Nephron (organoid): Measurements from ENCODE around the gene AGAP1.

Experiments used
- H3K27ac Mint-ChIP-seq, 3 experiments: 2 replicates each; pipeline ENCODE4 v1.8.0; 2020; ENCODE audit warnings: mixed read lengths in 3 of 3, mild to moderate bottlenecking in 2 of 3, moderate library complexity in 1 of 3
- H3K27me3 Mint-ChIP-seq: 2 replicates; pipeline ENCODE4 v1.8.0; 2021; ENCODE audit warnings: low read depth, mild to moderate bottlenecking, moderate library complexity, mixed read lengths
- H3K36me3 Mint-ChIP-seq: 2 replicates; pipeline ENCODE4 v1.8.0; 2020; ENCODE audit warnings: low read depth, mixed read lengths
- H3K4me1 Mint-ChIP-seq: 2 replicates; pipeline ENCODE4 v1.8.0; 2020; ENCODE audit warnings: mixed read lengths
- H3K4me3 Mint-ChIP-seq, 3 experiments: 2 replicates each; pipeline ENCODE4 v1.8.0; 2020; ENCODE audit warnings: mild to moderate bottlenecking in 3 of 3, mixed read lengths in 3 of 3, moderate library complexity in 2 of 3
- H3K9me3 Mint-ChIP-seq: 2 replicates; pipeline ENCODE4 v1.8.0; 2020; ENCODE audit warnings: mixed read lengths
- TF ChIP-seq, protein P1 (sequence below), 3 experiments: fragments of 200-600 bp; sonication (generic); IDR thresholded peaks; one replicate each; pipeline ENCODE4 v1.5.0; 2021; ENCODE audit warnings: antibody characterized with exemption in 3 of 3; ENCODE audit not compliant: unreplicated experiment in 3 of 3

Gene AGAP1

DNA sequence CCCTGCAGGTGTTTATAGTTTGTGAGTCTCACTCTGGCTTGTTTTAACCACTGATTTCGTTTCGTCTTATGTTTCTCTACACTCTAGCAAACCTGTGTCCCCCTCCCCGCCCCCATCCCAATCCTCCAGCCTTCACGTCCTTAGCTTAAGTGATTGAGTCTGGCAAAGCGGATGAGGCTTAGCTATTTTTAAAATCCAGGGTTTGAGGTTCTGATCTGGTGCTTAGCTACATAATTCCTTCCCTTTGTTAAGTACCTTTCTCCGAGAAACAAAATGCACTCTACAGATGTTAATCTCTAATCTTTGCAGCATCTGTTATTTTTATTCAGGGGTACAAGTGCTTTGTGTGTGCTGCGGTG, 7.8 kb downstream of the AGAP1 start:
- Mint-ChIP-seq H3K4me3 (peak overlapping the region in 2 of 3 experiments; percentile 1 to 44), H3K4me1 (peaks cover 64% of the 10 kb centered on the region), H3K9me3 (no peaks in the 10 kb centered on the region), H3K27ac (no peak overlapping the region), H3K27me3 (peaks cover 24% of the 10 kb centered on the region), H3K36me3 (no peaks in the 10 kb centered on the region)
- TF ChIP-seq, protein P1, sequence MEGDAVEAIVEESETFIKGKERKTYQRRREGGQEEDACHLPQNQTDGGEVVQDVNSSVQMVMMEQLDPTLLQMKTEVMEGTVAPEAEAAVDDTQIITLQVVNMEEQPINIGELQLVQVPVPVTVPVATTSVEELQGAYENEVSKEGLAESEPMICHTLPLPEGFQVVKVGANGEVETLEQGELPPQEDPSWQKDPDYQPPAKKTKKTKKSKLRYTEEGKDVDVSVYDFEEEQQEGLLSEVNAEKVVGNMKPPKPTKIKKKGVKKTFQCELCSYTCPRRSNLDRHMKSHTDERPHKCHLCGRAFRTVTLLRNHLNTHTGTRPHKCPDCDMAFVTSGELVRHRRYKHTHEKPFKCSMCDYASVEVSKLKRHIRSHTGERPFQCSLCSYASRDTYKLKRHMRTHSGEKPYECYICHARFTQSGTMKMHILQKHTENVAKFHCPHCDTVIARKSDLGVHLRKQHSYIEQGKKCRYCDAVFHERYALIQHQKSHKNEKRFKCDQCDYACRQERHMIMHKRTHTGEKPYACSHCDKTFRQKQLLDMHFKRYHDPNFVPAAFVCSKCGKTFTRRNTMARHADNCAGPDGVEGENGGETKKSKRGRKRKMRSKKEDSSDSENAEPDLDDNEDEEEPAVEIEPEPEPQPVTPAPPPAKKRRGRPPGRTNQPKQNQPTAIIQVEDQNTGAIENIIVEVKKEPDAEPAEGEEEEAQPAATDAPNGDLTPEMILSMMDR (IDR thresholded peaks at IDR 0.05; ENCODE audit: unreplicated experiment in 3 of 3): no peak

DNA sequence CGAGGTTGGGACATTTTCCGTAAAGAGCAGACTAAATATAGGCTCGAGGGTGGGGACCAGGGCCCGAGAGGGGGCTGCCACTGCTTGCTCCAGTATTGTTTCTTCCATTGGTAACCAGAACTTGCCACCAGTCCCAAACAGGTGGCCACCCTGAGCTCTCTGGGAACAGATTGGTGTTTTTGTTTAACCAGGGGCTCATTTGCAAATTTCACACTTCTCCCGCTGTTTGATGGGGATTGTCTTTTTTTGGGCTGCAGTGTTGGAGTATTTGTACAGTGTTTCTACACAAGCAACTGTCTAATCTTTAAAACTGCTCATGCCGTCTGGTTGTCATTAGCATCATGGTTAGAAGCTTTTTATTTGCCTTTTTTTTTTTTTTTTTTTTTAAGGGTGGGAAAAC, 8.5 kb downstream of the AGAP1 start:
- Mint-ChIP-seq H3K36me3 (no peaks in the 10 kb centered on the region), H3K4me1 (peaks cover 66% of the 10 kb centered on the region), H3K9me3 (no peaks in the 10 kb centered on the region), H3K27me3 (peaks cover 24% of the 10 kb centered on the region), H3K4me3 (no peak overlapping the region), H3K27ac (peak overlapping the region in 1 of 3 experiments; percentile 26)
- TF ChIP-seq, protein P1 (IDR thresholded peaks at IDR 0.05; ENCODE audit: unreplicated experiment in 3 of 3): no peak

DNA sequence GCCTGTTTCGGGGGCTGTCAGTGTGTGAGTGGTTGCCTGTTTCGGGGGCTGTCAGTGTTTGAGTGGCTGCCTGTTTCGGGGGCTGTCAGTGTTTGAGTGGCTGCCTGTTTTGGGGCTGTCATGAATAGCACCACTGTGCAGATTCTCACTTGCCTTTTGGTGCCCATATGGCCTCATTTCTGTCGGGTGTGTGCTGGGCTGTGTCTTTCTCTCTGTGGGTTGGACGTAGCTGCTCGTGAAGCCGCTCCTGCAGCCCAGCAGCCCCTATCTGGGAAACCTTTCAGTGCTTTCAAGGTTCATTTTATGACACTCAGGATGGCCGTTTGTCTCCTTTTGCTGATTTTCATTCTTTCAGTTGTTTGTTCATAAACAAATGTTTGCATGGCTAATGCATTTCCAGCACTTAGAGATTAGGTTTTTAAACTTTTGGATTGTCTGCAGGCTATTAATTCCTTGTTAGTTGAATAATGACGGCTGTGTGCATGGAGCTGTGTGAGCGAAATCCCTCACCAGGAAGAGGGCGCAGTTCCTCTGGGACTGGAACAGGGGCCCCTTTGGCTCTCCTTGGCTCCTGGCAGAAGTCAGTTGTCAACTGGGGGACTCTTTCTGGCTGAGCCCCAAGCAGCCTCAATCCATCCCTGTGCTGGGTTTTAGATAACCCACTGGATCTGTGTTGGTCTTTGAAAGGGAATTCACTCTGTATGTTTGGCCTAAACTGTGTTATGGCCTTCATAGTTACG, 10.8 kb downstream of the AGAP1 start:
- TF ChIP-seq, protein P1 (IDR thresholded peaks at IDR 0.05; ENCODE audit: unreplicated experiment in 3 of 3): no peak
- peaks cover 14% of the 10 kb centered on the region for H3K27me3 Mint-ChIP-seq
- H3K4me1 Mint-ChIP-seq: peaks cover 76% of the 10 kb centered on the region
- H3K36me3 Mint-ChIP-seq: no peaks in the 10 kb centered on the region
- peak overlapping the region; percentile 20 to 73 (median 29) for H3K27ac Mint-ChIP-seq
- H3K9me3 Mint-ChIP-seq: no peaks in the 10 kb centered on the region
- H3K4me3 Mint-ChIP-seq: no peak overlapping the region

DNA sequence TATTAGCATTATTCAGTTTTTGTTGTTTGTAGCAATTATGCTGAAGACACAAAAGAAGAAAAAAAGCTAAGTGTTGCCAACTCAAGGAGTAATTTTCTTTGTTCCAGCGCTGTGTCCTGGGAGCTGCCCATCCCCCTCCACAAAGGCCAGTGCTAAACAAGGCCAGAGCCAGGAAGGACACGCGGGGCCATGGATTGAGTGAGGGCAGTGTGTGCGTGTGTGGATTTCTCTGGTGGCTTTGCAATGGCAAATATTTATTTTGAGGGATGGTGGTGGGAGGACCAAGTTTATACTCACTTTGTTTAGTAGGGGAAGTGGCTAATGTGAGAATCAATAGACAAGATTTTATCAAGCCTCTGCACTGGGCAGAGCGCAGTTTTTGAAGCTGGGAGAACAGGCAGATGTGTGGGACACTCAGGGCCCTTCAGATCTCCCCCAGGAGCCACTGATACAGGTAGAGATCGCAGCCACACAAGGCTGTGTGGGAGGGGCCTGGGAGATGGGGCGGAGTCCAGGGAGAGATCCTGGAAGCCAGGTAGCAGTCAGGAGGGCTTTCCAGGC, 11.4 kb downstream of the AGAP1 start:
- Mint-ChIP-seq H3K27me3 (peaks cover 14% of the 10 kb centered on the region), H3K4me3 (no peak overlapping the region), H3K36me3 (no peaks in the 10 kb centered on the region), H3K4me1 (peaks cover 70% of the 10 kb centered on the region), H3K9me3 (no peaks in the 10 kb centered on the region), H3K27ac (peak overlapping the region; percentile 20 to 73 (median 29))
- TF ChIP-seq, protein P1 (IDR thresholded peaks at IDR 0.05; ENCODE audit: unreplicated experiment in 3 of 3): no peak

DNA sequence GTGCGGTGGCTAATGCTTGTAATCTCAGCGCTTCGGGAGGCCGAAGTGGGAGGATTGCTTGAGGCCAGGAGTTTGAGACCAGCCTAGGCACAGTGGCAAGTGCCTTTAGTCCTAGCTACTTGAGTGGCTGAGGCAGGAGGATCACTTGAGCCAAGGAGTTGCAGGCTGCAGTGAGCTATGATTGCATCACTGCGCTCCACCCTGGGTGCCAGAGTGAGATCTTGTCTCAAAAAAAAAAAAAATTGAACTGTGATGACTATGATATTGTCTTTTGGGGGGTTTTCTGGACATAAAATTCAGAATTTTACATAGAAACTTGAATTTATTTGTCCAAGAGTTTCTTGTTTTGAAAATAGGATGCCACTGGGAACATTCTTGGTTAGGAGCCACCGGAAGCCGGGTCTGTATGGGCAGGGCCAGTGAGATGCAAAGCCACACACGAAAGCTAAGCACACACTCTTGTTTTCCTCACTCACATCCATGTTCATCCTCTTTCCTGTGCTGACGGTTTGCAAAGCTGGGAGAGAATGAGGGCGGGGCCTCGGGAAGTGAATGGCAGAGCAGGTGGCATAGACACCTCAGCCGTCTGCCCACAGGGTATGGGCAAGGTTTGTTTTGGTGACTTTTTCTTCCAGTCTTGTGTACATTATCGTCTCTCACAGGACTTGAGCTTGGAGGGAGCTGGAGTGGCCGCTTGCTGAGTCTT, 12.6 kb downstream of the AGAP1 start:
- TF ChIP-seq, protein P1 (IDR thresholded peaks at IDR 0.05; ENCODE audit: unreplicated experiment in 3 of 3): no peak
- peak overlapping the region; percentile 1 to 35 (median 10) for H3K27ac Mint-ChIP-seq
- peaks cover 14% of the 10 kb centered on the region for H3K27me3 Mint-ChIP-seq
- H3K9me3 Mint-ChIP-seq: no peaks in the 10 kb centered on the region
- H3K4me1 Mint-ChIP-seq: peaks cover 66% of the 10 kb centered on the region
- no peaks in the 10 kb centered on the region for H3K36me3 Mint-ChIP-seq
- no peak overlapping the region for H3K4me3 Mint-ChIP-seq
